ENCODE results near the gene IFNGR2. TPM values are rescaled to one million over a fixed set of nuclear protein-coding genes. Genes with fewer than 3 reads are reported as not detected.

The IFNGR2 gene
- polyA plus RNA-seq, 1 donor (not counting 4 experiments of a cell fraction or from before 2014, with no cell fraction given): 94.3 TPM

DNA sequence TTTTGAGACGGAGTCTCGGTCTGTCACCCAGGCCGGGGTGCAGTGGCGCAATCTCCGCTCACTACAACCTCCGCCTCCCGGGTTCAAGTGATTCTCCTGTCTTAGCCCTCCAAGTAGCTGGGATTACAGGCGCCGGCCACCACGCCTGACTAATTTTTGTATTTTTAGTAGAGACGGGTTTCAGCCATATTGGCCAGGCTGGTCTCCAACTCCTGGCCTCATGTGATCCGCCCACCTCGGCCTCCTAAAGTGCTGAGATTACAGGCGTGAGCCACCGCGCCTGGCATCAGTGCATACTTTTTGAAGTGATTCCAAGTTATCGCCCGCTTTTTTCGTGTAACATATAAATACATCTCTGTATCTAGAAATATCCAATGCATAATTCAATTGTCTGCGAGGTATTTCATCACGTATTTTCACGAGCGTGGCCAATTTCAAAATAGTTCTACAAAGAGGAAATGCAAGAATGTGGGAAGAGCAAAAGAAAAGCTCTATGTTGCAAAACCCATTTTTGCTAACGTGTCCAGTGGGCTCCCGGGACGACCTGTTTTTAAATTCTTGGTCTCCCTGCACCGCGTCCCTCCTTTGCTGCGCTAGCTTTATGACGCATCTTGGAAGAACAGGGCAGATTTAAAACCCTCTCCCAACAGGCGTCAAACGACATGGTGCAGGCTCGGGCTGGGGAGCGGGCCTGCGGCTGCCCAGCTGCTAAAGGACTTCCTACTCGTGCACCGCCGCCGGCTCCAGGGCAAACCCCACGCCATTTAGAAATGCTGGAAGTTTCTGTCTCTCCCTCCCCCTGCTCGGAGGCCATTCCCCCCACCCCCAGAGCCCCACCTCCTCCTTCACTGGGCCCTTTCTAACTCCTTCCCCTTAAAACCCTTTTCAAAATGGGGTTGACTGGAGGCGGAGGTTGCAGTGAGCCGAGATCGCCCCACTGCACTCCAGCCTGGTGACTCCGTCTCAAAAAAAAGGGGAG lies 923 bp upstream of the IFNGR2 start:
- Histone ChIP-seq H3K9me1 (ENCODE audit: control insufficient read depth, extremely low read depth, insufficient read depth, low read length) (peaks cover 2% of the 10 kb centered on the region), H3K79me2 (ENCODE audit: control insufficient read depth, insufficient read depth, low read length) (peaks cover 40% of the 10 kb centered on the region), H3K9ac (ENCODE audit: control insufficient read depth, extremely low read depth, insufficient read depth, low read length) (peak overlapping the region; percentile 98), H3K4me2 (ENCODE audit: control insufficient read depth, extremely low read depth, insufficient read depth, low read depth, low read length) (peak overlapping the region; percentile 76), H3K4me3 (ENCODE audit: control insufficient read depth in 2 of 3, extremely low read depth in 1 of 3, insufficient read depth in 2 of 3, low read depth in 1 of 3, low read length in 3 of 3) (peak overlapping the region; percentile 45 to 86 (median 60)), H3K27ac (ENCODE audit: control insufficient read depth, insufficient read depth, low read length) (peak overlapping the region; percentile 90), H3K27me3 (ENCODE audit: control insufficient read depth, extremely low read depth, insufficient read depth, low read length) (no peaks in the 10 kb centered on the region), H2AFZ (ENCODE audit: control insufficient read depth, low read length) (peak overlapping the region; percentile 11), H3K9me3 (ENCODE audit: control insufficient read depth, low read depth, low read length) (no peaks in the 10 kb centered on the region), H4K20me1 (ENCODE audit: control insufficient read depth, extremely low read depth, insufficient read depth, low read length) (no peaks in the 10 kb centered on the region), H3K4me1 (ENCODE audit: control insufficient read depth, extremely low read depth, insufficient read depth, low read length) (peaks cover 26% of the 10 kb centered on the region), H3K36me3 (ENCODE audit: control insufficient read depth in 2 of 2, extremely low read depth in 1 of 2, insufficient read depth in 2 of 2, low read length in 2 of 2) (peaks cover 0 to 6% of the 10 kb centered on the region in 2 experiments)
- FAIRE-seq (no peak), DNase-seq (ENCODE audit: low read depth, low spot score) (no peak)
- dilution Hi-C loops (cut with MboI; ENCODE audit: extremely low pct_ligation_motif_present, low sequenced_read_pairs): no loop called here
- no peak for TF ChIP-seq EZH2 (IDR thresholded peaks at IDR 0.05; ENCODE audit: low read length)
- TF ChIP-seq, protein P1, sequence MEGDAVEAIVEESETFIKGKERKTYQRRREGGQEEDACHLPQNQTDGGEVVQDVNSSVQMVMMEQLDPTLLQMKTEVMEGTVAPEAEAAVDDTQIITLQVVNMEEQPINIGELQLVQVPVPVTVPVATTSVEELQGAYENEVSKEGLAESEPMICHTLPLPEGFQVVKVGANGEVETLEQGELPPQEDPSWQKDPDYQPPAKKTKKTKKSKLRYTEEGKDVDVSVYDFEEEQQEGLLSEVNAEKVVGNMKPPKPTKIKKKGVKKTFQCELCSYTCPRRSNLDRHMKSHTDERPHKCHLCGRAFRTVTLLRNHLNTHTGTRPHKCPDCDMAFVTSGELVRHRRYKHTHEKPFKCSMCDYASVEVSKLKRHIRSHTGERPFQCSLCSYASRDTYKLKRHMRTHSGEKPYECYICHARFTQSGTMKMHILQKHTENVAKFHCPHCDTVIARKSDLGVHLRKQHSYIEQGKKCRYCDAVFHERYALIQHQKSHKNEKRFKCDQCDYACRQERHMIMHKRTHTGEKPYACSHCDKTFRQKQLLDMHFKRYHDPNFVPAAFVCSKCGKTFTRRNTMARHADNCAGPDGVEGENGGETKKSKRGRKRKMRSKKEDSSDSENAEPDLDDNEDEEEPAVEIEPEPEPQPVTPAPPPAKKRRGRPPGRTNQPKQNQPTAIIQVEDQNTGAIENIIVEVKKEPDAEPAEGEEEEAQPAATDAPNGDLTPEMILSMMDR (optimal IDR thresholded peaks at IDR 0.05 in 1 of 3, IDR thresholded peaks at IDR 0.05 in 1 of 3, conservative IDR thresholded peaks at IDR 0.05 in 1 of 3; ENCODE audit: extremely low read depth in 1 of 3, insufficient read depth in 2 of 3, low read length in 3 of 3): no peak

DNA sequence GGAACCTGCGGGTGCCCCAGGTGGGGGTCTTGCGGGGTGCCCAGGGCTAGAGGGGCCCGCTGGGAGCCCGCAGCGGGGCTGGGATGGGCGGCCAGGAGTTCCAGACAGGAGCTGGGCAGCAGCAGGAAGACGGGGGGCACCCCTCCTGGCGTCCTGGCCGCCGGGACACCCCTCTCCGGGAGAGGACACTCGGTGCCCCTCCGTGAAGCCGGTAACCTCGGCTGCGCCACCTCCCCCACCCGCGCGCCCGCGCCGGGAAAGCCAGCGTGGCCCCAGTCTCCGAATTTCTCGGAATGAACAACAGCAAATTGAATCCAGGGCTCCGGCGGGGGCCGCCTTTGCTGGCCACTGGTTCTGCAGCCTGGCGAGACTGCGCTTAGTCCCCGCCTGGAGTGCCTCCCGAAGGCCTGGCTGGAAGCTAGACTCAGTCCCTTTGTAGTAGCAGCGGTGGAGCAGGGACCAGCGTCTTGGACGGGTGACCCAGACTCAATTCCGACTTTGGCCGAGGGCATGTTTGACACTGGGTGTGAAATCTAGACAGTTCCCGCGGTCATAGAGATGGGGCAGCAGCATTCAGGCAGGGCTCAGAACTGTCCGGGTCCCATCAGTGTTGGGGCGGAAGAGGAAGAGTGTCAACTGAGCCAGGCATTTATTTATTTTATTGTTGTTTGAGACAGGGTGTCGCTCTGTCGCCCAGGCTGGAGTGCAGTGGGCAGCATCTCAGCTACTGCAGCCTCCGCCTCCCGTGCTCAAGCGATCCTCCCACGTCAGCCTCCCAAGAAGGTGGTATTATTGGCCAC lies 773 bp downstream of the IFNGR2 start:
- peak overlapping the region; percentile 98 for H3K9ac ChIP-seq (ENCODE audit: control insufficient read depth, extremely low read depth, insufficient read depth, low read length)
- H3K79me2 ChIP-seq (ENCODE audit: control insufficient read depth, insufficient read depth, low read length): peaks cover 54% of the 10 kb centered on the region
- H3K9me1 ChIP-seq (ENCODE audit: control insufficient read depth, extremely low read depth, insufficient read depth, low read length): peaks cover 2% of the 10 kb centered on the region
- dilution Hi-C loops (cut with MboI; ENCODE audit: extremely low pct_ligation_motif_present, low sequenced_read_pairs): no loop called here
- H3K4me3 ChIP-seq (ENCODE audit: control insufficient read depth in 2 of 3, extremely low read depth in 1 of 3, insufficient read depth in 2 of 3, low read depth in 1 of 3, low read length in 3 of 3): peak overlapping the region; percentile 76 to 86 (median 84)
- no peak for TF ChIP-seq EZH2 (IDR thresholded peaks at IDR 0.05; ENCODE audit: low read length)
- TF ChIP-seq, protein P1 (optimal IDR thresholded peaks at IDR 0.05 in 1 of 3, IDR thresholded peaks at IDR 0.05 in 1 of 3, conservative IDR thresholded peaks at IDR 0.05 in 1 of 3; ENCODE audit: extremely low read depth in 1 of 3, insufficient read depth in 2 of 3, low read length in 3 of 3): no peak
- peak overlapping the region; percentile 90 for H3K27ac ChIP-seq (ENCODE audit: control insufficient read depth, insufficient read depth, low read length)
- DNase-seq (ENCODE audit: low read depth, low spot score) (no peak), FAIRE-seq (no peak)
- H3K36me3 ChIP-seq (ENCODE audit: control insufficient read depth in 2 of 2, extremely low read depth in 1 of 2, insufficient read depth in 2 of 2, low read length in 2 of 2): peaks cover 0 to 11% of the 10 kb centered on the region in 2 experiments
- no peaks in the 10 kb centered on the region for H3K9me3 ChIP-seq (ENCODE audit: control insufficient read depth, low read depth, low read length)
- peaks cover 26% of the 10 kb centered on the region for H3K4me1 ChIP-seq (ENCODE audit: control insufficient read depth, extremely low read depth, insufficient read depth, low read length)
- H4K20me1 ChIP-seq (ENCODE audit: control insufficient read depth, extremely low read depth, insufficient read depth, low read length): no peaks in the 10 kb centered on the region
- H3K27me3 ChIP-seq (ENCODE audit: control insufficient read depth, extremely low read depth, insufficient read depth, low read length): no peaks in the 10 kb centered on the region
- H3K4me2 ChIP-seq (ENCODE audit: control insufficient read depth, extremely low read depth, insufficient read depth, low read depth, low read length): peak overlapping the region; percentile 92
- no peak overlapping the region for H2AFZ ChIP-seq (ENCODE audit: control insufficient read depth, low read length)
